HL-60 (cell line): ENCODE measurements around the gene PALLD.

Experiments
- POLR2AphosphoS5 ChIP-seq: IDR thresholded peaks from 2 replicates; pipeline ENCODE4 v1.6.1; 2012; ENCODE audit warnings: low read depth
- TF ChIP-seq, protein P1 (sequence below): IDR thresholded peaks from one replicate; pipeline ENCODE4 v1.5.1; 2011; ENCODE audit warnings: low read length, control low read depth, inconsistent platforms; ENCODE audit not compliant: insufficient read depth

DNA sequence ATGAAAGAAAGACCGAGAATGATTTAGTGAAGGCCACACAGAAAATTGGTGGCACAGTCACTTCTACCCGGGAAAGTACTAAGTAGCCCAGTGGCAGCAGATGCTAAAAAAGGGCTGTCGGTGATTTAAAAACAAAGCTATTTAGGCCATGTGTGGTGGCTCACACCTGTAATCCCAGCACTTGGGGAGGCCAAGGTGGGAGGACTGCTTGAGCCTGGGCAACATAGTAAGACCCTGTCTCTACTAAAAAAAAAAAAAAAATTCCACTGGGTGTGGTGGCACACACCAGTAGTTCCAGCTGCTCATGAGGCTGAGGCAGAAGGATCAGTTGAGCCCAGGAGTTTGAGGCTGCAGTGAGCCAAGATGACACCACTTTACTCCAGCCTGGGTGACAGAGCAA, 369.0 kb downstream of the PALLD start:
- TF ChIP-seq, protein P1, sequence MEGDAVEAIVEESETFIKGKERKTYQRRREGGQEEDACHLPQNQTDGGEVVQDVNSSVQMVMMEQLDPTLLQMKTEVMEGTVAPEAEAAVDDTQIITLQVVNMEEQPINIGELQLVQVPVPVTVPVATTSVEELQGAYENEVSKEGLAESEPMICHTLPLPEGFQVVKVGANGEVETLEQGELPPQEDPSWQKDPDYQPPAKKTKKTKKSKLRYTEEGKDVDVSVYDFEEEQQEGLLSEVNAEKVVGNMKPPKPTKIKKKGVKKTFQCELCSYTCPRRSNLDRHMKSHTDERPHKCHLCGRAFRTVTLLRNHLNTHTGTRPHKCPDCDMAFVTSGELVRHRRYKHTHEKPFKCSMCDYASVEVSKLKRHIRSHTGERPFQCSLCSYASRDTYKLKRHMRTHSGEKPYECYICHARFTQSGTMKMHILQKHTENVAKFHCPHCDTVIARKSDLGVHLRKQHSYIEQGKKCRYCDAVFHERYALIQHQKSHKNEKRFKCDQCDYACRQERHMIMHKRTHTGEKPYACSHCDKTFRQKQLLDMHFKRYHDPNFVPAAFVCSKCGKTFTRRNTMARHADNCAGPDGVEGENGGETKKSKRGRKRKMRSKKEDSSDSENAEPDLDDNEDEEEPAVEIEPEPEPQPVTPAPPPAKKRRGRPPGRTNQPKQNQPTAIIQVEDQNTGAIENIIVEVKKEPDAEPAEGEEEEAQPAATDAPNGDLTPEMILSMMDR: no peak
- no peak for TF ChIP-seq POLR2AphosphoS5
